ENCODE results near the gene BLACAT1.

BLACAT1 gene

DNA sequence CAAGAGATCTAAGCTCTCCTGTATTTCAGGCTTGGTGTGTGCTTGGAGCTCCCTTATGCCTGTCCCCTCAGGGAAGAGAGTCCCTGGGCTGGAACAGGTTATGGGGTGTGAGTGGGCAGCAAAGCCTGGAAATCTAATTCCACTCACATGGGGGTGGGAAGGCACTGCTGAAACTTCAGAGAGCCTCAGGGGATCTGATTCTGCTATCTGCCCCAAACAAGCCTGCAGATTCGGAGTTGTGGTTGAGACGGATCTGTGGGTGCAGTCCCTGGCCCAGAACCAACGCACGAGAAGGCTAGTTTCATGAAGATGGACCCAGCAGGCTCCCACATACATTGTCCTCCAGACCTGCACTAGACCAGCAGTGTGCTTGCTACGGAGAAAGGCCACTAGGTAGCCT, 2.9 kb downstream of the BLACAT1 start:
- peaks cover 2% of the 10 kb centered on the region; the same call in 1 of the 2 replicates for H3K27me3 ChIP-seq (ENCODE audit: control insufficient read depth, insufficient read depth, low read length)
- no peak overlapping the region for H3K9ac ChIP-seq (ENCODE audit: low read length)

DNA sequence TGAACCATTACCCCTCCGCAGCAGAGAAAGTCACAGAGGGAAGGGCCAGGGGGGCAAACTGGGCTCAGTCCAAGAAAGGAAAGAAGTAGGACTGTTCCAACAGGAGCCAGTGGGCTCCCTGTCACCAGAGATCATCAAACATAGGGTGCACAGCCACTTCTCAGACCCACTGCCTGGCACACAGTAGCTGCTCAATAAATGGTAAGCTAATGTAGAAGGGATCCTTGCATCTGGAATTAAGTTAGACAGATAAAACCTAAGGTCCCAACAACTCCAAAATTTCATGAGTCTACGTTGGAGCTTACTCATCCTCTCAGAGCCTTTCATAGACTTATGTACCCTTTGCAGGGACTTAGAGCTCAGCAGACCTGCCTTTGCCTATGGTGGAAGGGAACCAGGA, 3.5 kb downstream of the BLACAT1 start:
- H3K36me3 ChIP-seq (ENCODE audit: control insufficient read depth, insufficient read depth, low read length) = peaks cover 8% of the 10 kb centered on the region; the same call in 1 of the 2 replicates
- peaks cover 2% of the 10 kb centered on the region; the same call in 1 of the 2 replicates for H3K27me3 ChIP-seq (ENCODE audit: control insufficient read depth, insufficient read depth, low read length)
- H3K9ac ChIP-seq (ENCODE audit: low read length) = peak overlapping the region; percentile 25
- peaks cover 71% of the 10 kb centered on the region for H3K4me1 ChIP-seq (ENCODE audit: control insufficient read depth, insufficient read depth, low read length)
- no peak overlapping the region for H3K27ac ChIP-seq (ENCODE audit: low read depth, low read length)
- peak overlapping the region; percentile 28; the same call in 1 of the 2 replicates for H3K4me3 ChIP-seq (ENCODE audit: low read depth, low read length)
- no peaks in the 10 kb centered on the region for H3K9me3 ChIP-seq (ENCODE audit: control insufficient read depth, insufficient read depth, low read depth, low read length)

More for the DNA sequence above, 2.9 kb downstream of the BLACAT1 start:
- peaks cover 71% of the 10 kb centered on the region for H3K4me1 ChIP-seq (ENCODE audit: control insufficient read depth, insufficient read depth, low read length)
- H3K27ac ChIP-seq (ENCODE audit: low read depth, low read length) = no peak overlapping the region
- peaks cover 8% of the 10 kb centered on the region; the same call in 1 of the 2 replicates for H3K36me3 ChIP-seq (ENCODE audit: control insufficient read depth, insufficient read depth, low read length)
- no peak overlapping the region for H3K4me3 ChIP-seq (ENCODE audit: low read depth, low read length)
- H3K9me3 ChIP-seq (ENCODE audit: control insufficient read depth, insufficient read depth, low read depth, low read length) = no peaks in the 10 kb centered on the region

DNA sequence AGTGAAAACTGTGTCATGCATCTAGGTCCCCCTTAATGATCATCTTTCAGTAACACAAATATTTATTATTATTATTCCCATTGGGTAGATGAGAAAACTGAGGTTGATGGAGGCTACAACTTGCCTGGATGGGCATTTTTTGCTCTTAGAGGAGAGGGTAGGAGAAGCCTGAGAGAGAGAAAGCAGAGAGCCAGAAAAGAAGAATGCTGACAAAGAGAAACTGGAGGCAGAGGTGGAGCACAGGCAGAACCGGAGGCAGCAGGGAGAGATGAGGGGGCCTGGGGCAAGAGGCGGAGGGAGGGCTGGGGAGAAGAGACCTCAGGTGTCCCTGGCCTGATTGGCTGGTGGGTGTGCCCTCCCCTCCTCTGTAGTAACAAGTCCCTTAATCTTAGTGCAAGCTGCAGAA, 4.1 kb downstream of the BLACAT1 start:
- H3K27ac ChIP-seq (ENCODE audit: low read depth, low read length) = peak overlapping the region; percentile 78; the same call in 1 of the 2 replicates
- H3K4me1 ChIP-seq (ENCODE audit: control insufficient read depth, insufficient read depth, low read length) = peaks cover 77% of the 10 kb centered on the region
- H3K9me3 ChIP-seq (ENCODE audit: control insufficient read depth, insufficient read depth, low read depth, low read length) = no peaks in the 10 kb centered on the region
- peaks cover 8% of the 10 kb centered on the region; the same call in 1 of the 2 replicates for H3K36me3 ChIP-seq (ENCODE audit: control insufficient read depth, insufficient read depth, low read length)
- H3K4me3 ChIP-seq (ENCODE audit: low read depth, low read length) = peak overlapping the region; percentile 55
- peak overlapping the region; percentile 87 for H3K9ac ChIP-seq (ENCODE audit: low read length)
- peaks cover 2% of the 10 kb centered on the region; the same call in 1 of the 2 replicates for H3K27me3 ChIP-seq (ENCODE audit: control insufficient read depth, insufficient read depth, low read length)

DNA sequence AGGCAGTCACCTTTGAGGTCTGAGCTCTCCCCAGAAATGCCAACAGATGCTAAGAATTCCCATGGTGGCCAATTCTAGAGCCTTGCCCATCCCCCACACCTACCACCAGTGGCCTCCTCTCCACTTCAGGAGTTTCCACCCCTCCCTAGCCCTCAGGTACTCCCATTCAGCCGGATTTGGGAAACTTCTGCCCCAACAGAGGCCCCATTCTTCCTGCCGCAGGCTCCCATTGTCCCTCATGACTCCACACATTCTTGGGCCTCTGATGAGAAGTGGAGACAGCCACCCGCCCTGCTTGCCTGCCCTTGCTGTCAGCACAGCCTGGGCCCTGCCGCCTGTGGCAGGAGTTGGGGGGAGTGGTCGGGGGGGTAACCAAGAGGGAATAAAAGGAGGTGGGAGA, 4.6 kb downstream of the BLACAT1 start:
- no peaks in the 10 kb centered on the region for H3K9me3 ChIP-seq (ENCODE audit: control insufficient read depth, insufficient read depth, low read depth, low read length)
- peak overlapping the region; percentile 87 for H3K9ac ChIP-seq (ENCODE audit: low read length)
- peaks cover 8% of the 10 kb centered on the region; the same call in 1 of the 2 replicates for H3K36me3 ChIP-seq (ENCODE audit: control insufficient read depth, insufficient read depth, low read length)
- H3K4me3 ChIP-seq (ENCODE audit: low read depth, low read length) = peak overlapping the region; percentile 55
- peak overlapping the region; percentile 78; the same call in 1 of the 2 replicates for H3K27ac ChIP-seq (ENCODE audit: low read depth, low read length)
- H3K4me1 ChIP-seq (ENCODE audit: control insufficient read depth, insufficient read depth, low read length) = peaks cover 82% of the 10 kb centered on the region
- H3K27me3 ChIP-seq (ENCODE audit: control insufficient read depth, insufficient read depth, low read length) = peaks cover 2% of the 10 kb centered on the region; the same call in 1 of the 2 replicates

DNA sequence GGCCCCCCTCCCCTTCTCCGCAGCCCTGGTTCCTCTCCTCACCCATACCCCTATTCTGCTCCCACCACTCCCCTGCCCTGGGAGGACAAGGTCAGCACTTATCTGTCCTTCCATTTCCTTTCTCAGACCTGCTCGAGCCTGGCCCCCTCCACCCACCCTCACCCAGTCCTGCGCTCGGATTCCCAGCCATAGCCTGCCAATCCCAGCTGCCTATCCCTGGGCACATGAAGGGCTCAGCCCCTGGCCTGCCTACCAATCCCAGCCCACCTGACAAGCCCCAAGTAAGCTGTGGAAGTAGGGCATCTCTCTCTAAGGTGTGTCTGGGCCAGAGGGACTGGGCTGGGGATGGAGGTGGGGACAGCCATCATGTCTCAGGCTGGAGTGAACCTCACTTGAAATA, 5.4 kb downstream of the BLACAT1 start:
- Histone ChIP-seq H3K9me3 (ENCODE audit: control insufficient read depth, insufficient read depth, low read depth, low read length) (no peaks in the 10 kb centered on the region), H3K4me3 (ENCODE audit: low read depth, low read length) (peak overlapping the region; percentile 55), H3K27ac (ENCODE audit: low read depth, low read length) (peak overlapping the region; percentile 78; the same call in 1 of the 2 replicates), H3K9ac (ENCODE audit: low read length) (peak overlapping the region; percentile 87), H3K4me1 (ENCODE audit: control insufficient read depth, insufficient read depth, low read length) (peaks cover 90% of the 10 kb centered on the region), H3K27me3 (ENCODE audit: control insufficient read depth, insufficient read depth, low read length) (peaks cover 2% of the 10 kb centered on the region; the same call in 1 of the 2 replicates), H3K36me3 (ENCODE audit: control insufficient read depth, insufficient read depth, low read length) (peaks cover 8% of the 10 kb centered on the region; the same call in 1 of the 2 replicates)

DNA sequence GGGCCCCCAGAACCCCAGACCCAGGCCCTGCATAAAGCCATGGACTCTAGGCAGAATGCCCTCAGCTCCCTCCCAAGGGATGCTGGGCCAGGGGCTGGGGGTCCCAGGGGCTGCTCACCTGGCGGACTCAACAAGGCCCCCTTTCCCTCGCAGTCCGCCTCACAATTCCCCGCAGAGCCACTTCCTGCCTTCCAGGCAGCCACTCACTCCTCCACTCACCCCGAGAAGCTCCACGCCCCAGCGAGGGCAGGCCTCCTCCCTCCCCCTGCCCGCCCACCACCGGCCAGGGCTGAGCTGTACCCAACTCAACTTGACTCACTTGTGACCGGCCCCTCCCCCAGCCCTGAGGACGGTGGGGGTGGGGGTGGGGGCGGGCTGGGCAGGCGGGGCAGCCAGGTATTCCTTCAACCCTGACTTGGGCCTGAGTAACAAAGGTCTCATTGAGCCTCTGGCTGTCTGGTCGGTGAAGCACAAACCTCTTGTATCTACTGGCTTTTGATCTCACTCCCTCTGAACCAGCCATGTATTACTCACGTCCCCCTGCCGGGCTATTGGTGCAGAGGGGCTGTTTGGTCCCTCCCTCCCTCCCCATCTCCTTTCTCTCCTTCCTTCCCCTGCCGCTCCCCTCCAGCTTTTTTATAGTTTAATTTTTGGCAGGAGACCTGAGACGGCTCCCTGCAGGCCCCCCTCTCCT, 5.9 kb downstream of the BLACAT1 start:
- peak overlapping the region; percentile 88 for H3K9ac ChIP-seq (ENCODE audit: low read length)
- peaks cover 2% of the 10 kb centered on the region; the same call in 1 of the 2 replicates for H3K27me3 ChIP-seq (ENCODE audit: control insufficient read depth, insufficient read depth, low read length)
- H3K27ac ChIP-seq (ENCODE audit: low read depth, low read length) = peak overlapping the region; percentile 78; the same call in 1 of the 2 replicates
- H3K4me1 ChIP-seq (ENCODE audit: control insufficient read depth, insufficient read depth, low read length) = peaks cover 91% of the 10 kb centered on the region
- peak overlapping the region; percentile 67 for H3K4me3 ChIP-seq (ENCODE audit: low read depth, low read length)
- no peaks in the 10 kb centered on the region for H3K9me3 ChIP-seq (ENCODE audit: control insufficient read depth, insufficient read depth, low read depth, low read length)
- H3K36me3 ChIP-seq (ENCODE audit: control insufficient read depth, insufficient read depth, low read length) = peaks cover 8% of the 10 kb centered on the region; the same call in 1 of the 2 replicates

DNA sequence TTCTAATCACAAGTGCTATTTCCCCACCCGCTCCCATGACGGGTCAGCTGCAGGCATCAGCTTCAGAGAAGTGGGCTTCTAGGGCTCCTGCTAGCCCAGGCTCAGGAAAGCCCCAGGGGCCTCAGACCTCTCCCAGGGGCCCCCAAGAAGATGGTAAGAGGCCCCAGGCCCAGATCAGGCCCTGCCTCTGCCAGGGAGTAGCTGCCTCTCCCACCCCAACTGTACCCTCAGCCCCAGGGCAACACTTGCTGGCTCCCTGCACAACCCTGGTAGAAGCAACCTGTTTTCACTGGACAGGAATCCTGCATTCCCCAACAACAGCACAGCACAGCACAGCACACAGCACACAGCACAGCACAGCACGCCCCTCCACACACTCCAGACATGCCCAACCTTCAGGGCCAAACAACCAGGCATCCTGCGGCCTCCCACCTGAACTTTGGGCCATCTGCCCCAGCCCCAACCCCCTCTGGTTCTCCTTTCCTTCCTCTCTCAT, 6.5 kb downstream of the BLACAT1 start:
- H3K4me3 ChIP-seq (ENCODE audit: low read depth, low read length) = peak overlapping the region; percentile 67

DNA sequence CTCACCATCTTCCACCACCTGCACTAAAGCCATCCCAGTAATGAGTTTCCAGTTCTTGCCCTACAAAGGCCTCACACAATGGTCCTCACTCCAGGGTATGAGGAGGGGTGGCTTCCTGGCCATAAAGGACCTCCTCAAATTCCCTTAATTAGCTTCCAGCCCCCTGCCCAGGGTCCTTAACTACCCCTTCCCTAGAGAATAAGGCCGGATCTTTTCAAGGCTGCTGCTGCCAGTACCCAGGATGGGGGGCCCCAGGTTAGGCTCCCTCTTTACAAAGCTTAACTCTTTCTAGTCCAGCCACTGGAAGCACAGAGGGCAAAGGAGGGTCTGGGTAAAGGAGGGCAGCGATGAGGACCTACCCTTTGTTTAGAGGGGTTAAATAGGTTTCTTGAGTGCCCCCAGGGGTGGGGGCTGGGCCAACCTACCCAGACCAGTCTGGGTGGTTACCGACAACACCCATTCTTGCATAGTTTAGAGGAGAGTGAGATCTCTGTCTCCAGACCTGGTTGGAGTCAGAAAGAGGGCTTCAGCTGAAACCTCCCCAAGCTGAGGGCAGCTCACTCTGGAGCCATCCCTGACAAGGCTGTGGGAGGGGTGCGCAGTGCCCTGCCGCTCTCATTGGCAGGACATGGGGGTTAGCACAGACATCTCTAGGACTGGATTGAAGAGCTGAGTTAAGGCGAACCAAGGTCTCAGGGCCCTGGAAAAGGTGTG, 7.1 kb downstream of the BLACAT1 start:
- H3K27me3 ChIP-seq (ENCODE audit: control insufficient read depth, insufficient read depth, low read length) = peaks cover 2% of the 10 kb centered on the region; the same call in 1 of the 2 replicates
- H3K4me1 ChIP-seq (ENCODE audit: control insufficient read depth, insufficient read depth, low read length) = peaks cover 89% of the 10 kb centered on the region
- peaks cover 4% of the 10 kb centered on the region; the same call in 1 of the 2 replicates for H3K36me3 ChIP-seq (ENCODE audit: control insufficient read depth, insufficient read depth, low read length)
- H3K4me3 ChIP-seq (ENCODE audit: low read depth, low read length) = peak overlapping the region; percentile 67
- H3K9me3 ChIP-seq (ENCODE audit: control insufficient read depth, insufficient read depth, low read depth, low read length) = no peaks in the 10 kb centered on the region
- H3K9ac ChIP-seq (ENCODE audit: low read length) = peak overlapping the region; percentile 88
- H3K27ac ChIP-seq (ENCODE audit: low read depth, low read length) = peak overlapping the region; percentile 68; the same call in 1 of the 2 replicates

More for the DNA sequence above, 6.5 kb downstream of the BLACAT1 start:
- peak overlapping the region; percentile 88 for H3K9ac ChIP-seq (ENCODE audit: low read length)
- H3K4me1 ChIP-seq (ENCODE audit: control insufficient read depth, insufficient read depth, low read length) = peaks cover 88% of the 10 kb centered on the region
- peaks cover 8% of the 10 kb centered on the region; the same call in 1 of the 2 replicates for H3K36me3 ChIP-seq (ENCODE audit: control insufficient read depth, insufficient read depth, low read length)
- H3K9me3 ChIP-seq (ENCODE audit: control insufficient read depth, insufficient read depth, low read depth, low read length) = no peaks in the 10 kb centered on the region
- H3K27me3 ChIP-seq (ENCODE audit: control insufficient read depth, insufficient read depth, low read length) = peaks cover 2% of the 10 kb centered on the region; the same call in 1 of the 2 replicates
- peak overlapping the region; percentile 68; the same call in 1 of the 2 replicates for H3K27ac ChIP-seq (ENCODE audit: low read depth, low read length)

DNA sequence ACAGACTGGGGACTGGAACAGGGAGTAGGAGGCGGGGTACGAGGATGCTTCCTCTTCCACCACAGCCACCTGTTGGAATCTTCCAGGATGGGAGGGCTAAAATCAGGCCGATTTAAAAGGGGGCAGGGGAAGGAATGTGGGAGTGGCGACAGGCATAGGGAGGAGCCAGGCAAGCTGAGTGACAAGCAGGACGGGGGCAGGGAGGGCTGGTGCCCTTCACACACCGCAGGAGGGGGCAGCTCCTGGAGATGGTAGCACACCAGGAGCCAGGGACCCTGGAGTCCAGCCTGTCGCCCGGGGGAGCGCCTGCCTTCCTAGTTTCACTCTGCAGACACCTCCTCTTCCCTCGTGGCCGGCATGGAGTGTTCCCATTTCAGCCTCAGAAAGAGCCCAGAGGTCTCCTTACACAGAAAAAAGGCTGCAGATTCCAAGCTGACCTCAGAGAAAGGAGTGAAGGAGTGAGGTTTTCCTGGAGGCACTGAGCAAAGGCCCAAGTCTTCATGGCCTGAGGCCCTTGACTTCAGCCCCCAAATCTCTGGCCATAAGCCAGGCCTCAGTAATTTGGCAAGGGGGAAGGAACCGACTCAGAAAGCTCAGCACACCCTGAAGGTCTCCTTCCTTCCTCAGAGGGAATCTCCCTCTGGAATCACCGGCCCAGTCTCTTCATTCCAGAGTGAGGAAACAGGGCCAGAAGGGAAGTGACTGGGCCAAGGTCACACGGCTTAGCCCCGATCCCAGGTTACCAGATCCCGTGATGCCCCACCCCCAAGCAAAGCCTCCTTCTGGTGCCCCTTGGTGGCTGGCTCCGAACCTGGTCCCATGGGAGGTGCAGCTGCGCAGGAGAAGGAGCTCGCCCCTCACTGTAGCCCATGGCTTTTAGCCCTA, 8.1 kb downstream of the BLACAT1 start:
- peaks cover 2% of the 10 kb centered on the region; the same call in 1 of the 2 replicates for H3K27me3 ChIP-seq (ENCODE audit: control insufficient read depth, insufficient read depth, low read length)
- no peak overlapping the region for H3K27ac ChIP-seq (ENCODE audit: low read depth, low read length)
- peaks cover 90% of the 10 kb centered on the region for H3K4me1 ChIP-seq (ENCODE audit: control insufficient read depth, insufficient read depth, low read length)
- H3K36me3 ChIP-seq (ENCODE audit: control insufficient read depth, insufficient read depth, low read length) = 0 out of 2 replicates have a peak, but pooled peaks cover under 1% of the 10 kb centered on the region
- H3K4me3 ChIP-seq (ENCODE audit: low read depth, low read length) = peak overlapping the region; percentile 67
- H3K9me3 ChIP-seq (ENCODE audit: control insufficient read depth, insufficient read depth, low read depth, low read length) = no peaks in the 10 kb centered on the region
- H3K9ac ChIP-seq (ENCODE audit: low read length) = peak overlapping the region; percentile 88

DNA sequence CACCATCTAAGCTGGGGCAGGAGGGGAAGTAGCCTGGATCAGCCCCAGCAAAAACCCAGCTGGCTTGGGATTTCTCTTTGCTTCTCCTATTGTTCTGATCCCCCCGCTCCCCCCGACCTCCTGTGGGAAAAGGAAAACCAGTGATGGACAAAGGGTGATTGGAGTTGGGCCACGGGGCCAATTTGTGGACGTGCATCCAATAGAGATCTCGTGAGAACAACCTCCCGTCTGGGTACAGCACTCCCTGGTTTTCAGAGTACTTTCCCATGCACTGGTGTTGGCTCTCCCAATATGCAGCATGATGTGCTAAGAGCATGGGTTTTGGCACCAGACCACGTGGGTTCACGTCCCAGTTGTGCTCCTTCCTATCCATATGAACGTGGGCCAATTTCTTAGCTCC, 9.0 kb downstream of the BLACAT1 start:
- H3K27me3 ChIP-seq (ENCODE audit: control insufficient read depth, insufficient read depth, low read length) = peaks cover 2% of the 10 kb centered on the region; the same call in 1 of the 2 replicates
- no peaks in the 10 kb centered on the region for H3K9me3 ChIP-seq (ENCODE audit: control insufficient read depth, insufficient read depth, low read depth, low read length)
- no peak overlapping the region for H3K27ac ChIP-seq (ENCODE audit: low read depth, low read length)
- 0 out of 2 replicates have a peak overlapping the region, but pooled peaks have one; percentile 5 for H3K4me3 ChIP-seq (ENCODE audit: low read depth, low read length)
- peaks cover 90% of the 10 kb centered on the region for H3K4me1 ChIP-seq (ENCODE audit: control insufficient read depth, insufficient read depth, low read length)
- H3K9ac ChIP-seq (ENCODE audit: low read length) = no peak overlapping the region
- H3K36me3 ChIP-seq (ENCODE audit: control insufficient read depth, insufficient read depth, low read length) = no peaks in the 10 kb centered on the region
